ENCODE data around the gene HPGDS.
"Not testable (repeated sequence)": the region's sequence is repeated elsewhere in the genome, so short reads cannot be mapped to it uniquely, and the experiment has no call there.

Gene HPGDS

GRCh38 chr4:94342694-94343093 lies at the start of gene HPGDS:
TSS of gene HPGDS (minus strand) at chr4:94342836. CDS start at chr4:94334629, 8,207 bp downstream.
- no peak for DNase-seq

GRCh38 chr4:94390804-94391410 lies 48.3 kb upstream of the HPGDS start:
- DNase-seq: peak in 2 of 3 experiments; percentile 1 to 42

- DNase-seq: no peak
Measured at GRCh38 chr4:94389595-94390267, 47.1 kb upstream of the HPGDS start.

- DNase-seq: not testable (repeated sequence)
Measured at GRCh38 chr4:94387965-94388364, 45.3 kb upstream of the HPGDS start.

GRCh38 chr4:94385452-94385851 lies 42.8 kb upstream of the HPGDS start:
- not testable (repeated sequence) for DNase-seq

DNA sequence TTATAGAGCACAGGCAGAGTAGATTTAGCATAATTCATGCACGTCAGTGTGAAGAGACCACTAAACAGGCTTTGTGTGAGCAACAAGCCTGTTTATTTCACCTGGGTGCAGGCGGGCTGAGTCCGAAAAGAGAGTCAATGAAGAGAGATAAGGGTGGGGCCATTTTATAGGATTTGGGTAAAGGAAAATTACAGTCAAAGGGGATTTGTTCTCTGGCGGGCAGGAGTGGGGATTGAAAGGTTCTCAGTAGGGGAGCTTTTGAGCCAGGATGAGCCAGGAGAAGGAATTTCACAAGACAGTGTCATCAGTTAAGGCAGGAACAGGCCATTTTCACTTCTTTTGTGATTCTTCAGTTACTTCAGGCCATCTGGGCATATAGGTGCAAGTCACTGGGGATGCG lies 40.3 kb upstream of the HPGDS start:
- not testable (repeated sequence) for DNase-seq

- DNase-seq: no peak
Measured at GRCh38 chr4:94378047-94378446, 35.4 kb upstream of the HPGDS start.

- no peak for DNase-seq
Measured at GRCh38 chr4:94377294-94377693, 34.7 kb upstream of the HPGDS start.

DNA sequence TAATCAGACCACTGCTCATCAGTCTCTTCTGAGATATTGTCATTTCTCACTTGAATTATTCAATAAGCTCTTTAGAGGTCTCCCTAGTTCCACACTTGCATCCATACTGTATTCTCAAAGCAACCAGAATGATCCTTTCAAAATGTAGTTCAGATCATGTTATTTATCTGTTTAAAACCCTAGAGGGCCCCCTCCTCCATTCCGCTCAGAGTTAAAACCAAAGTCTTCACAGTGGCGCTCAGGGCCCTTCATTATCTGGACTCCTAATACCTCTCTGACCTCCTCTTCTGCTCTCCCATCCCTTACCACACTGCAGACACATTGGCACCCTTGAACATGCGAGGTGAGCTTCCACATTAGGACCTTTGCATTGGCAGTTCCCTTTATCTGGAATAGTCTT lies 32.7 kb upstream of the HPGDS start:
- DNase-seq: no peak

DNA sequence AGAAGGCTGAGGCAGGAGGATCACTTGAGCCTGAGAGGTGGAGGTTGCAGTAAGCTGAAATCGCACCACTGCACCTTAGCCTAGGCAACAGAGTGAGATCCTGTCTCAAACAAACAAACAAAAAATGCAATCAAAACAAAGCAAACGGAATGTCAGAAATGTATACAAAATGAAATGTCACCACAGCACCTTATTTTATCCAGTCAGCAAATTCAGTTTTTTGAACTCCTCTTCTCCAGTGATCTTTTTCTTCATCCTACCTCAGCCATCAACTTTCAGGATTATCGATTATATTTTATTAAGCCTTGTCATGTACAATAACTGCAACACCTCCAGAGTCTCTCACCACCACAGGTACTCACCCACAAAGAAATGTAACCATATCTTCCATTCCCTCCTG lies 31.1 kb upstream of the HPGDS start:
- no peak for DNase-seq

- no peak for DNase-seq
Measured at GRCh38 chr4:94372991-94373390, 30.4 kb upstream of the HPGDS start.

GRCh38 chr4:94372228-94372978 lies 29.8 kb upstream of the HPGDS start:
- no peak for DNase-seq

GRCh38 chr4:94371290-94371689 lies 28.7 kb upstream of the HPGDS start:
- no peak for DNase-seq

DNA sequence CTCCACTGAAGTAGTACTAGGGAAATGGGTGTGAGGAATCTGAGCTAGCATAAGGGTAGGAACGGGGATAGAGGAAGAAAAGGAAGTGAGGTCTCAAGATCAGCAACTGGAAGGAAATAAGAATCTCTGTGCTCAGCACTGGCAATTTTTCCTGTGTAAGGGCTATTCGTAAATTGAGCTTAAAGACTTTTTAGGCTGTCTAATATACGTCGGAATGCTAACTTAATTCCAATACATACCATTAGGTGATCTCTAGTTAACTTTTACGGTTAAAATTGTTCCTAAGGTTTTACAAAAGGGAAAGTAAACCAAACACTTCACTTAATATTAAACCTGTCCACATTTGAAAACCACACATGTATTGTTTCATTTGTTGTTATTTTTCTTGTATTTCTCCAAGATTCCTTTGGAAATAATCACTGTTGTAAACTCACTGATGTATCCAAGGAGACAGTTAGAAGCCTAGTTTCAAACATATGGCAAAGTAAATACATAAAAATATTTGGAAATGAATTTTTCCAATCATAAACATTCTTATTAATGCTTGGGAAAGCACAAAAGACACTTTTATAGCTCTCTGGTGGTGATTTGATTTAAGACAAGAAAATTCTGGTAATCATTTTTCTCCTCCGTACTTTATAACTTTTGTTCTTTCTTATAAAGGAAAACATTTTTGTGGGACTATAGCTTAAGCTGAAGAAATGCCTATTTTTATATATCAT lies 28.1 kb upstream of the HPGDS start:
- DNase-seq: no peak

DNA sequence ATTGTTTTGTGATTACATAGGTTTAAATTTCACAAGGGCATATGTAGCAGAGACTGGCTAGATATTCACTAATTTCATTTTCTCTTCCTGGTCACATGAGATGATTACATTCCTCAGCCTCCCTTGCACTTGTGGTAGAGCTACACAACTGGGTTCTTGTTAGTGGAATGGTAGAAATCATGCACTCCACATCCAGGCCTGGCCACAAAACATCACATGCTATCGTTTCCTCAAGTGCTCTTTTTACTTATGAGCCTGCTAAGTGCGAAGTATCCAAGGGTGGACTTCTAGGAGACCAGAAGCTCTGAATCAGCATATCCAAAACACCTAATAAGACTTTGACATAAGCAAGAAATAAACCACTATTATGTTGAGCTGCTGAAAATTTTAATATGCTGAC lies 26.4 kb upstream of the HPGDS start:
- no peak for DNase-seq

DNA sequence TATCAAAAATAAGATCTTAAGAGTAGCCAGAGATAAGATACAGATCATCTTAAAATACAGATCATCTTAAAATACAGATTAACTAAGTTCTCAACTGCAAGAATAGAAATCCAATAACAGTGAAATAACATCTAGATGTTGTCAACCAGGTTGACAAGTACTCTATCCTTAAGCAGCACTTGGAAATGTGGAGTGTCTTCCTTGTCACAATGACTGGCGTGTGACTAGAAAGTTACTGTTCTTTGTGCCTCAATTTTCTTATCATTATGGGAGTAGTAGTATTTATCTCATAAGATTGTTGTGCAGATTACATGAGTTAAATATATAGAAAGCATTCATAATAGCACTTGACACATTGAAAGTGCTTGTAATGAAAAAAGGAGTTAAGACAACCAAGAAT lies 25.8 kb upstream of the HPGDS start:
- no peak for DNase-seq

- DNase-seq: no peak
Measured at GRCh38 chr4:94365304-94365703, 22.7 kb upstream of the HPGDS start.

- no peak for DNase-seq
Measured at GRCh38 chr4:94364527-94364926, 21.9 kb upstream of the HPGDS start.

- DNase-seq: no peak
Measured at GRCh38 chr4:94363136-94363655, 20.6 kb upstream of the HPGDS start.

DNA sequence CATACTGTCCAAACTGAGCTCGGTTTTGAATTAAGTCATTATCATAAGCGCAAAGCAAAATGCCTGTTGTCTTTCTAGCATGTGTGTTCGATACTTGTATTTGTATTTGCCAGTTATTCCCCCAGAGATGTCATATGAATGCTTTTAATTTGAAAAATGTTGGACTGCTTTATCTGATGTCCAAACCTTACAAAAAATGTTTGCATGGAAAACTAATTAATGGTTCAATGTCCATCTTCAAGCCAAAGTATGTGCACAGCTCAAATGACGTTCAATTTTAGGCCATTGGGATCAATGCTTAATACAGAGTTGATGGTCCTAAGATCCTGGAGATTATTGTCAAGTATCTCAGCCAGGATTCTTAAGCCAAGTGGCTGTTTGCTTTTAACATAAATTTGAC lies 17.2 kb upstream of the HPGDS start:
- DNase-seq: no peak

DNA sequence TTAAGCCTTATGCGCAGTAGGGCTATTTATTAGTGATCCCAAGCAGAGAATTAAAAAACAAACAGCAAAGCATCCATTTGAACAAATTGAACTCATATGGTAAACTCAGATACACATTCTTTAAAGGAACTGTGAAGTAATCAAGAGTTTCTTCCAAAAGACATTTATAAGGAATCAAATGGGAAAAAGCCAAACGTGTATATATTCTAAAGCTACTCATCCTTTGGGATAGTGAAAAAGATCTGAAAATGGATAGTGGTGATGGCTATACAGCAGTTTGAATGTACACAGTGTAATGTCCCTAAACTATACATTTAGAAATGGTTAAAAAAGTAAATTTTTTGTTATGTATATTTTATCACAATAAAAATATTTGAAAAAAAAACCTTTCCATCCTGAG lies 16.6 kb upstream of the HPGDS start:
- no peak for DNase-seq

DNA sequence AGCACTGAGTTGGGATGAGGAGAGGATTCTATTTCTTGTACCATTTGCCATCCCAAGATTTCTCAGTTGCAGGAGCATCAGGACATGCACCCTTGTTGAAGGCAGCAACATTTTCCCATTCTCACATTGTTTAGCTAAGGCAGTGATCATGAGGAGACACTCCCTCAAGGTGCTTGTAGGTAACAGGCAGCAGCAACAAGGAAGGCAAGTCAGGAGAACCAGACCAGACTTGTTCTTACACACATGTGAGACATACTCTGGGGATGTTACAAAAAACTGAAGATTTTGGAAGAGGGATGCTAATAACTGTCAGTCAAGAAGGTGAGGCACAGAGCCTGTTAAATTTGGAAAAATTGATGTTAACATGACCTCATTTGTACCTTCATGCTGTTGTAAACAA lies 15.5 kb upstream of the HPGDS start:
- no peak for DNase-seq

DNA sequence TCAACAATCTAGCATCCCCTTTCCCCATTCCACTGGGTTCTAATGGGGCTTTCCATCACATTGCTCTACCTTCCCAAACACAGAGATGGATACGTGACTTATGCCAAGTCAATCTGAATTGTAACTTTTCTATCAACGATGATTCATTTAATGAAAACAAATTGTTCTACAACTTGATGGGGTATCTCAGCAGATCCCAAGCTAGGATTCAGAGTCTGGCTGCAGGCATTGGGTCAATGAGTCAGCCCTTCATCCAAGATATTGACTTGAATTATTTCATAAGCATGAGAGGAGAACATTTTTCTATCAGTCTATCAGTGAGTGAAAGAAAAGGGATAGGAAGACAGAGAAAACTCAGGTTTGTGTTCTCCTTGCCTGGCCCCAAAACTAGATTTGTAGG lies 15.0 kb upstream of the HPGDS start:
- no peak for DNase-seq
